ENCODE measurements around the gene MRI1. TPM values are rescaled to one million over a fixed set of nuclear protein-coding genes. Genes with fewer than 3 reads are reported as not detected.

The MRI1 gene
- polyA plus RNA-seq, 4 donors: 12.3 to 41.3 (median 15.8) TPM

- Histone ChIP-seq H3K27me3 (ENCODE audit: control insufficient read depth in 3 of 3, insufficient read depth in 3 of 3, low read length in 3 of 3) (no peaks in the 10 kb centered on the region), H3K4me1 (ENCODE audit: control insufficient read depth in 3 of 3, insufficient read depth in 2 of 3, low read depth in 1 of 3, low read length in 2 of 3) (peaks cover 0 to 9% (median 0%) of the 10 kb centered on the region in 3 donors), H3K36me3 (ENCODE audit: control insufficient read depth in 3 of 3, insufficient read depth in 2 of 3, low read depth in 1 of 3, low read length in 3 of 3) (peaks cover 6 to 72% (median 11%) of the 10 kb centered on the region in 3 donors), H3K27ac (ENCODE audit: low read depth in 1 of 3, low read length in 2 of 3) (no peak overlapping the region), H3K4me3 (ENCODE audit: low read depth in 1 of 3, low read length in 3 of 3) (no peak overlapping the region), H3K9me3 (ENCODE audit: control insufficient read depth in 2 of 2, insufficient read depth in 1 of 2, low read depth in 1 of 2, low read length in 1 of 2) (no peaks in the 10 kb centered on the region)
- 82 to 92% (median 90%) methylated on average over 3 of the region's 3 CpGs for WGBS, 3 donors
- no peak for DNase-seq
- no peak for FAIRE-seq
These were observed 1.1 kb upstream of the MRI1 start for GRCh38 chr19:13763265-13763664.

DNA sequence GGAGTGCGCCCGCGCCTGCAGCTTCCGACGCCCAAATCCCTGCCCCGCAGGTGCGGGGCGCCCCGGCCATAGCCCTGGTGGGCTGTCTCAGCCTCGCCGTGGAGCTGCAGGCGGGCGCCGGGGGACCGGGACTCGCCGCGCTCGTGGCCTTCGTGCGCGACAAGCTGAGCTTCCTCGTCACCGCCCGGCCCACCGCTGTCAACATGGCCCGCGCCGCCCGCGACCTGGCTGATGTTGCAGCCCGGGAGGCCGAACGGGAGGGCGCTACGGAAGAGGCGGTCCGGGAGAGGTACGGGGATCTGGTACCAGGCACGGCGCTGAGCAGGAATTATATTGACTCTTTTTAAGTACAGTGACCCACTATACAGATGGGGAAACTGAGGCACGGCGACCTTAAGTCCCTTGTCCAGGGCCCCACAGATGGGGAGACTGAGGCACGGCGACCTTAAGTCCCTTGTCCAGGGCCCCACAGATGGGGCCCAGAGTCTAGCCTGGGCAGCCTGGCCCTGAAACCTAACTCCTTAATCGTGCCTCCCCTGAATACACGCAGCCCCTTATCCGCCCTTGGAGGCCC is 586 bp downstream of the MRI1 start:
- H3K27ac ChIP-seq (ENCODE audit: low read depth in 1 of 3, low read length in 2 of 3): peak overlapping the region in 2 of 3 donors; percentile 55 to 65

GRCh38 chr19:13765395-13766094 is 1.2 kb downstream of the MRI1 start:
- WGBS, 3 donors: 54 to 71% (median 56%) methylated on average over 19 of the region's 19 CpGs
- H3K36me3 ChIP-seq (ENCODE audit: control insufficient read depth in 3 of 3, insufficient read depth in 2 of 3, low read depth in 1 of 3, low read length in 3 of 3): peaks cover 2 to 72% (median 6%) of the 10 kb centered on the region in 3 donors
- peak in 1 of 2 donors; percentile 21 for DNase-seq
- H3K27me3 ChIP-seq (ENCODE audit: control insufficient read depth in 3 of 3, insufficient read depth in 3 of 3, low read length in 3 of 3): no peaks in the 10 kb centered on the region
- no peak for FAIRE-seq
- H3K4me1 ChIP-seq (ENCODE audit: control insufficient read depth in 3 of 3, insufficient read depth in 2 of 3, low read depth in 1 of 3, low read length in 2 of 3): peaks cover 0 to 9% (median 0%) of the 10 kb centered on the region in 3 donors
- H3K27ac ChIP-seq (ENCODE audit: low read depth in 1 of 3, low read length in 2 of 3): peak overlapping the region in 1 of 3 donors; percentile 55
- H3K4me3 ChIP-seq (ENCODE audit: low read depth in 1 of 3, low read length in 3 of 3): peak overlapping the region; percentile 70 to 93 (median 82)
- no peaks in the 10 kb centered on the region for H3K9me3 ChIP-seq (ENCODE audit: control insufficient read depth in 2 of 2, insufficient read depth in 1 of 2, low read depth in 1 of 2, low read length in 1 of 2)

More for the DNA sequence above, 586 bp downstream of the MRI1 start:
- peak; percentile 17 to 51 for DNase-seq
- no peak for FAIRE-seq
- Histone ChIP-seq H3K9me3 (ENCODE audit: control insufficient read depth in 2 of 2, insufficient read depth in 1 of 2, low read depth in 1 of 2, low read length in 1 of 2) (no peaks in the 10 kb centered on the region), H3K4me3 (ENCODE audit: low read depth in 1 of 3, low read length in 3 of 3) (peak overlapping the region; percentile 70 to 93 (median 82)), H3K4me1 (ENCODE audit: control insufficient read depth in 3 of 3, insufficient read depth in 2 of 3, low read depth in 1 of 3, low read length in 2 of 3) (peaks cover 0 to 9% (median 0%) of the 10 kb centered on the region in 3 donors), H3K36me3 (ENCODE audit: control insufficient read depth in 3 of 3, insufficient read depth in 2 of 3, low read depth in 1 of 3, low read length in 3 of 3) (peaks cover 4 to 71% (median 6%) of the 10 kb centered on the region in 3 donors), H3K27me3 (ENCODE audit: control insufficient read depth in 3 of 3, insufficient read depth in 3 of 3, low read length in 3 of 3) (no peaks in the 10 kb centered on the region)
- 1 to 4% (median 1%) methylated on average over 35 to 48 of the region's 48 CpGs for WGBS, 3 donors

DNA sequence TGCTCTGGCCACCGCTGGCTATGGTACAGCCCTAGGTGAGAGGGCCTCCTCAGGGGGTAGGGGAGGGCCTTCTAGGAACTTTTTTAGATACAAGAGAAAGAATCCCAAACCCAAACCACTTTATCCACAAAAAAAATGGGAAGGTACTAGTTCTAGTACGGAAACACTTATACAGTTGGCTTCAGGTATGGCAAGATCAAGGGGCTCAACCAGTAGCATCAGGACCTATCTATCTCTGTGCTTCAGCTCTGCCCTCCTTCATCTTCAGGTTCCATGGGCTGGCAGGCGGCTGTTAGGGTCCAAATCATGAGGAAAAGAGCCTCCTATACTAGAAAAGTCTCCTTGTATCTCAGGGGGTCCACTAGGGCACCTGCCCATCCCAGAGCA is 1.8 kb downstream of the MRI1 start:
- Histone ChIP-seq H3K4me3 (ENCODE audit: low read depth in 1 of 3, low read length in 3 of 3) (no peak overlapping the region), H3K4me1 (ENCODE audit: control insufficient read depth in 3 of 3, insufficient read depth in 2 of 3, low read depth in 1 of 3, low read length in 2 of 3) (peaks cover 0 to 9% (median 0%) of the 10 kb centered on the region in 3 donors), H3K27ac (ENCODE audit: low read depth in 1 of 3, low read length in 2 of 3) (no peak overlapping the region), H3K9me3 (ENCODE audit: control insufficient read depth in 2 of 2, insufficient read depth in 1 of 2, low read depth in 1 of 2, low read length in 1 of 2) (no peaks in the 10 kb centered on the region), H3K36me3 (ENCODE audit: control insufficient read depth in 3 of 3, insufficient read depth in 2 of 3, low read depth in 1 of 3, low read length in 3 of 3) (peaks cover 2 to 70% (median 6%) of the 10 kb centered on the region in 3 donors), H3K27me3 (ENCODE audit: control insufficient read depth in 3 of 3, insufficient read depth in 3 of 3, low read length in 3 of 3) (no peaks in the 10 kb centered on the region)
- DNase-seq (no peak), FAIRE-seq (no peak)
- 93 to 97% (median 94%) methylated on average over 3 of the region's 3 CpGs for WGBS, 3 donors

GRCh38 chr19:13768510-13768909 is 4.2 kb downstream of the MRI1 start:
- WGBS, 3 donors: 86 to 92% (median 89%) methylated on average over 19 of the region's 19 CpGs

GRCh38 chr19:13770013-13770635 is 5.8 kb downstream of the MRI1 start:
- Histone ChIP-seq H3K9me3 (ENCODE audit: control insufficient read depth in 2 of 2, insufficient read depth in 1 of 2, low read depth in 1 of 2, low read length in 1 of 2) (no peaks in the 10 kb centered on the region), H3K27me3 (ENCODE audit: control insufficient read depth in 3 of 3, insufficient read depth in 3 of 3, low read length in 3 of 3) (no peaks in the 10 kb centered on the region), H3K4me1 (ENCODE audit: control insufficient read depth in 3 of 3, insufficient read depth in 2 of 3, low read depth in 1 of 3, low read length in 2 of 3) (peaks cover 0 to 3% (median 0%) of the 10 kb centered on the region in 3 donors), H3K4me3 (ENCODE audit: low read depth in 1 of 3, low read length in 3 of 3) (no peak overlapping the region), H3K27ac (ENCODE audit: low read depth in 1 of 3, low read length in 2 of 3) (no peak overlapping the region), H3K36me3 (ENCODE audit: control insufficient read depth in 3 of 3, insufficient read depth in 2 of 3, low read depth in 1 of 3, low read length in 3 of 3) (peaks cover 0 to 61% (median 10%) of the 10 kb centered on the region in 3 donors)
- 89 to 91% (median 89%) methylated on average over 16 of the region's 16 CpGs for WGBS, 3 donors
- DNase-seq (no peak), FAIRE-seq (no peak)

More at GRCh38 chr19:13768510-13768909, 4.2 kb downstream of the MRI1 start:
- no peaks in the 10 kb centered on the region for H3K9me3 ChIP-seq (ENCODE audit: control insufficient read depth in 2 of 2, insufficient read depth in 1 of 2, low read depth in 1 of 2, low read length in 1 of 2)
- no peak for DNase-seq
- peaks cover 0 to 9% (median 0%) of the 10 kb centered on the region in 3 donors for H3K4me1 ChIP-seq (ENCODE audit: control insufficient read depth in 3 of 3, insufficient read depth in 2 of 3, low read depth in 1 of 3, low read length in 2 of 3)
- H3K4me3 ChIP-seq (ENCODE audit: low read depth in 1 of 3, low read length in 3 of 3): no peak overlapping the region
- no peaks in the 10 kb centered on the region for H3K27me3 ChIP-seq (ENCODE audit: control insufficient read depth in 3 of 3, insufficient read depth in 3 of 3, low read length in 3 of 3)
- FAIRE-seq: no peak
- H3K27ac ChIP-seq (ENCODE audit: low read depth in 1 of 3, low read length in 2 of 3): no peak overlapping the region
- peaks cover 0 to 60% (median 10%) of the 10 kb centered on the region in 3 donors for H3K36me3 ChIP-seq (ENCODE audit: control insufficient read depth in 3 of 3, insufficient read depth in 2 of 3, low read depth in 1 of 3, low read length in 3 of 3)

GRCh38 chr19:13774217-13775191 is 10.2 kb downstream of the MRI1 start, which contains the start of gene C19orf53:
Gene C19orf53, plus strand, starts transcription at chr19:13774456. Its CDS starts 22 bp downstream, at chr19:13774478.
- DNase-seq (peak; percentile 90 to 95), FAIRE-seq (no peak)
- WGBS, 3 donors: 0 to 1% (median 0%) methylated on average over 61 of the region's 61 CpGs
- H3K4me3 ChIP-seq (ENCODE audit: low read depth in 1 of 3, low read length in 3 of 3): peak within 1 kb of the TSS; percentile 64 to 98 (median 78)
- H3K9me3 ChIP-seq (ENCODE audit: control insufficient read depth in 2 of 2, insufficient read depth in 1 of 2, low read depth in 1 of 2, low read length in 1 of 2): no peaks in the 10 kb centered on the region
- peaks cover 0 to 6% (median 0%) of the 10 kb centered on the region in 3 donors for H3K4me1 ChIP-seq (ENCODE audit: control insufficient read depth in 3 of 3, insufficient read depth in 2 of 3, low read depth in 1 of 3, low read length in 2 of 3)
- no peaks in the 10 kb centered on the region for H3K27me3 ChIP-seq (ENCODE audit: control insufficient read depth in 3 of 3, insufficient read depth in 3 of 3, low read length in 3 of 3)
- peaks cover 4 to 66% (median 8%) of the 10 kb centered on the region in 3 donors for H3K36me3 ChIP-seq (ENCODE audit: control insufficient read depth in 3 of 3, insufficient read depth in 2 of 3, low read depth in 1 of 3, low read length in 3 of 3)
- peak within 1 kb of the TSS; percentile 56 to 87 (median 84) for H3K27ac ChIP-seq (ENCODE audit: low read depth in 1 of 3, low read length in 2 of 3)
